Natural killer cell (primary cell): Measurements from ENCODE around the gene TLE1. TPM values are rescaled to one million over a fixed set of nuclear protein-coding genes. Genes with fewer than 3 reads are reported as not detected.

Experiments
- ATAC-seq, 3 donors: fragments of 150-1000 bp in 2 of 3; fragments of 200-7000 bp in 1 of 3; cut with Tn5 transposase; 1 replicate in 1 of 3; 2 replicates in 2 of 3; pipeline ENCODE4 v1.10.0; 2021; ENCODE audit warnings: mild to moderate bottlenecking in 2 of 3, moderate library complexity in 2 of 3
- DNase-seq, 2 donors: peaks; one replicate each; pipeline versions ENCODE4 v3.0.0 to v3.0.0-alpha.2; 2013 to 2021; ENCODE audit warnings: mixed read lengths in 1 of 2
- H3K27ac ChIP-seq: one replicate; pipeline ENCODE4 v1.5.1; 2013; ENCODE audit warnings: mild to moderate bottlenecking, low read length
- H3K27me3 ChIP-seq: one replicate; pipeline ENCODE4 v1.6.1; 2013; ENCODE audit warnings: low read length; ENCODE audit not compliant: control insufficient read depth, insufficient read depth
- H3K36me3 ChIP-seq: one replicate; pipeline ENCODE4 v1.6.1; 2013; ENCODE audit warnings: low read length; ENCODE audit not compliant: control insufficient read depth, insufficient read depth
- H3K4me1 ChIP-seq: one replicate; pipeline ENCODE4 v1.6.1; 2013; ENCODE audit warnings: low read length; ENCODE audit not compliant: control insufficient read depth, insufficient read depth
- H3K4me3 ChIP-seq: one replicate; pipeline ENCODE4 v1.5.1; 2013; ENCODE audit warnings: low read length
- H3K9me3 ChIP-seq: one replicate; pipeline ENCODE4 v1.6.1; 2013; ENCODE audit warnings: low read length; ENCODE audit not compliant: control insufficient read depth, insufficient read depth
- H3K27ac Mint-ChIP-seq, 2 donors: one replicate each; pipeline ENCODE4 v1.8.0; 2022; ENCODE audit warnings: mild to moderate bottlenecking in 2 of 2, mixed read lengths in 2 of 2, moderate library complexity in 1 of 2
- H3K27me3 Mint-ChIP-seq, 2 donors: one replicate each; pipeline ENCODE4 v1.8.0; 2022; ENCODE audit warnings: low read depth in 2 of 2, mixed read lengths in 2 of 2
- H3K36me3 Mint-ChIP-seq: one replicate; pipeline ENCODE4 v1.8.0; 2022; ENCODE audit warnings: mixed read lengths
- H3K4me1 Mint-ChIP-seq, 2 donors: one replicate each; pipeline ENCODE4 v1.8.0; 2022; ENCODE audit warnings: mixed read lengths in 2 of 2
- H3K4me3 Mint-ChIP-seq: one replicate; pipeline ENCODE4 v1.8.0; 2022; ENCODE audit warnings: mild to moderate bottlenecking, moderate library complexity, mixed read lengths
- H3K9me3 Mint-ChIP-seq, 2 donors: one replicate each; pipeline ENCODE4 v1.8.0; 2022; ENCODE audit warnings: mixed read lengths in 2 of 2
- CTCF ChIP-seq: fragments of 200-600 bp; IDR thresholded peaks from one replicate; pipeline ENCODE4 v1.8.0; 2022; ENCODE audit warnings: antibody characterized with exemption
- WGBS: methylation state at CpG from one replicate; pipeline ENCODE4 v1.1.7; 2013; ENCODE audit warnings: missing lambda C conversion rate; ENCODE audit not compliant: insufficient coverage; 5-methylcytosine and 5-hydroxymethylcytosine counted together
- intact Hi-C: fragments of 100-400 bp; cut with micrococcal nuclease; formaldehyde crosslinking; loops from one replicate; pipeline ENCODE4 v1.14.2; 2022
- total RNA-seq, 4 donors: library from RNA; stranded (reverse); fragments of 120-200 nt in 1 of 4; gene quantifications; one replicate each; pipeline versions ENCODE4 v1.2.3 to v1.2.4, GENCODE V29; 2013 to 2022

Gene TLE1
- total RNA-seq, 3 donors from 2014 or later (not counting 1 experiment from before 2014, with no cell fraction given): 38.8 to 58.9 (median 44.5) TPM

DNA sequence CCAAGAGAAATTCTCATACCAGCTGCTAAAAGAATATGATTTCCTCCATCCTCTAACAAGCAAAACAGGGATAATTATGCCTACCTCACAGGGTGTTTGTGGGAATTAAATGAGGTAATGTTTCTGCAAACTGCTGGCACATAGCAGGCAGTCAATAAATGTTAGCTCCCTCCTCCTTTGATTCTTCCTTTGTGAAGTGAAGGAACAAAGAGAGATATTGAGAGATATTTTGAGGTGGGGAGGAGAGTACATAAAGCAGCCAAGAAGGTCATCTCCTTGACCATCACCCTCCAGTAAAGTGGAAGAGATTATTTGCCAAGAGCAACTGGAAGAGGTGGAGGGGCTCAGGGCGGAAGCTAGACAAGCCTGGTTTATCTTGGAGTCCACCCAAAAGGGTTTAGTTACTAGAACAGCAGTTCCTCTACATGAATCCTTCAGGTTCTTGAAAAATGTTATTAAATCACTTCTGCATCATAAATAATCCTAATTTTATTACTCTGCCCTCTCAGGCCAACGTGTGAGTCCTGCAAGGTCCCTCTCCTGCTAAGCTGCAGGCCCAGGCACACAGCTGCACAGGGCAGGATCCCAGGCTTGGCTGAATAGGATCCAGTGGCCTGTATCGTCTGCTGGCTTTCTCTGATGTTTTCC is 35.0 kb upstream of the TLE1 start:
- Histone ChIP-seq H3K4me1 (no peaks in the 10 kb centered on the region), H3K27me3 (no peaks in the 10 kb centered on the region), H3K36me3 (no peaks in the 10 kb centered on the region), H3K9me3 (no peaks in the 10 kb centered on the region), H3K27ac (no peak overlapping the region), H3K4me3 (no peak overlapping the region)
- Mint-ChIP-seq H3K4me1 (no peaks in the 10 kb centered on the region), H3K27me3 (no peaks in the 10 kb centered on the region), H3K36me3 (no peaks in the 10 kb centered on the region), H3K9me3 (peaks cover 0 to under 1% of the 10 kb centered on the region in 2 donors), H3K4me3 (no peak overlapping the region), H3K27ac (no peak overlapping the region)
- DNase-seq: no peak
- no peak for TF ChIP-seq CTCF
- no peak for ATAC-seq
- WGBS: 64% methylated on average over 3 of the region's 3 CpGs
- intact Hi-C loops: no loop called here

DNA sequence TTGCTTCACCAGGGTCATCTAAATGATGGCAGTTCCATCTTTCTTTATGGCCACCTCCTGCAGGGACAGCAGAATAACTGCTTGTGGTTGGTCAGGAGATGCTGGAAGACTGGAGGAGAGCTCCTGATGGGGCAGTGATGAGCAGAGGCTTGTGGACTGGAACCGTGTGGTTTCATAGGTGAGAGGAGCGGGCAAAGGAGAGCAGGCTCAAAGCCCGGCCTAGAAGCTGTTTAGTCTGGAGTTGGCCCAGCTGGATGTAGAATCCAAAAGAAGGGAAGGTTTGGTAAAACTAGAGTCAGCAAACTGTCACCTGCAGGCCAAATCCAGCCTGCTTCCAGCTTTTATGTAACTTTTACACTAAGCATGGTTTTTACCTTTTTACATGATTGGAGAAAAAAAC is 32.9 kb upstream of the TLE1 start:
- Mint-ChIP-seq H3K9me3 (peaks cover 0 to 2% of the 10 kb centered on the region in 2 donors), H3K4me3 (no peak overlapping the region), H3K4me1 (no peaks in the 10 kb centered on the region), H3K36me3 (no peaks in the 10 kb centered on the region), H3K27ac (no peak overlapping the region), H3K27me3 (no peaks in the 10 kb centered on the region)
- no peak for TF ChIP-seq CTCF
- no peak for DNase-seq
- Histone ChIP-seq H3K9me3 (no peaks in the 10 kb centered on the region), H3K27me3 (no peaks in the 10 kb centered on the region), H3K36me3 (no peaks in the 10 kb centered on the region), H3K4me3 (no peak overlapping the region), H3K4me1 (no peaks in the 10 kb centered on the region), H3K27ac (no peak overlapping the region)
- ATAC-seq: no peak
- WGBS: 92% methylated on average over 3 of the region's 3 CpGs
- intact Hi-C loops: no loop called here

DNA sequence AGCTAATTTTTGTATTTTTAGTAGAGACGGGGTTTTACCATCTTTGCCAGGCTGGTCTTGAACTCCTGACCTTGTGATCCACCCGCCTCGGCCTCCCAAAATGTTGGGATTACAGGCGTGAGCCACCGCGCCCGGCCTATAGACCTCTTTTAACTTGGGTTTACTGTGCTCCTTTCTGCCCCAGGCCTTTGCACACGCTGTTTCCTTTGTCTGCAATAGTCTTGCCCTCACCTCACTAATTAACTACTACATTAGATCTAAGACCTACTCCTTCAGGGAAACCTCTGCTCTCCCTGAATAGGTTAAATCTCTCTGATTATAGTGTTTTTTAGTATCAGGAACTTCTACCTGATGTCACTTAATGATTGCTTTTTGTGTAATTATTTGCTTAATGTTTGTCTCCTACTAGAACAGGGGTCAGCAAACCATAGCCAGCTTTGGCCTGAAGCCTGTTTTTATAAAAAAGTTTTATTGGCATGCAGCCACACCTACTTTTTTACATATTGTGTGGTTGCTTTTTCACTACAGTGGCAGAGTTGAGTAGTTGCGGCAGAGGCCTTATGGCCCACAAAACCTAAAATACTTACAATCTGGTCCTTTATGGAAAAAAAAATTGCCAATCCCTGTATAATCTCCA is 31.2 kb upstream of the TLE1 start:
- Mint-ChIP-seq H3K27ac (no peak overlapping the region), H3K4me3 (no peak overlapping the region), H3K27me3 (no peaks in the 10 kb centered on the region), H3K4me1 (no peaks in the 10 kb centered on the region), H3K36me3 (no peaks in the 10 kb centered on the region), H3K9me3 (peaks cover 0 to 2% of the 10 kb centered on the region in 2 donors)
- intact Hi-C loops: no loop called here
- ATAC-seq (no peak), DNase-seq (no peak)
- 92% methylated on average over 9 of the region's 9 CpGs for WGBS
- TF ChIP-seq CTCF: no peak
- Histone ChIP-seq H3K9me3 (no peaks in the 10 kb centered on the region), H3K27ac (no peak overlapping the region), H3K27me3 (no peaks in the 10 kb centered on the region), H3K4me1 (no peaks in the 10 kb centered on the region), H3K4me3 (no peak overlapping the region), H3K36me3 (no peaks in the 10 kb centered on the region)
